Measurements from ENCODE around the gene SETBP1. TPM values are rescaled to one million over a fixed set of nuclear protein-coding genes. Genes with fewer than 3 reads are reported as not detected.

SETBP1 gene
- total and polyA plus RNA-seq, 2 of the 4 experiments (the other 2 are of a cell fraction): 0.19 to 0.36 TPM

DNA sequence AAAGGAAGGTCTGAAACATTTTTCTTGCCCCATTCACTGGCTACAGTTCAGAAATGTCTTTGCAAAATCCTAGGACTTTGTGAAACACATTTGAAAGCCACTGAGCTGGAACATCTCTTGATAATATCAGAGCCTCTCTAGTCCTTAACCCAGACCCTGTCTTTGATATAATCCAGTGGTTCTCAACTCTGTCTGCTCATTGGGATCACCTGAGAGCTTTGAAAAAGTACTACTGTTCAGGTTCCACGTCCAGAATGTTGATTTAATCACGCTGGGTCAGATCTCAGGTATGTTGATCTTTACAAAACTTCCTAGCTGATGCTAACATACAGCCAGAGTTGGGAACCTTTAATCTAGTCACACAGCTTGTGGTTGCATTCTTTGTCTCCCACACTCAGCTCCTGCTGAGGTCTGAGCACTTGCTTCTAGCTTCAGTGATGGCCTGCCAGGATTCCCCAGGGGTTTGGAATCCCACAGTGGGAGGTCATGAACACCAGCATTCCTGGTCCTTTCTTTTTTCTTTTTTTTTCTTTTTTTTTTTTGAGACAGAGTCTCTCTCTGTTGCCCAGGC is 262.7 kb downstream of the SETBP1 start:
- H3K23ac ChIP-seq (ENCODE audit: low read depth, low read length): no peak overlapping the region
- H3K56ac ChIP-seq (ENCODE audit: extremely low read depth, insufficient read depth, low read length): no peak overlapping the region
- no peak overlapping the region for H2AK5ac ChIP-seq (ENCODE audit: low read depth, low read length)
- no CpG with 5 or more reads among the region's 2 CpGs for whole genome bisulfite sequencing, 2 experiments (ENCODE audit: extremely low coverage in 2 of 2, insufficient read length in 1 of 2)
- CTCF ChIA-PET: no interaction called here
- dilution Hi-C loops (cut with HindIII; ENCODE audit: low sequenced_read_pairs, unreplicated experiment): no loop called here
- H3K14ac ChIP-seq (replicated peaks; ENCODE audit: low read depth, low read length): no peak overlapping the region
- intact Hi-C loops (cut with micrococcal nuclease): no loop called here
- H4K91ac ChIP-seq (ENCODE audit: insufficient read depth, low read depth, low read length): no peak overlapping the region
- H3K4me2 ChIP-seq (ENCODE audit: low read depth, low read length): no peak overlapping the region
- no peaks in the 10 kb centered on the region for H3K79me1 ChIP-seq (ENCODE audit: low read depth in 1 of 2, low read length in 2 of 2)
- in situ Hi-C loops (cut with MboI; ENCODE audit: low sequenced_read_pairs): no loop called here
- H3K4ac ChIP-seq (ENCODE audit: low read depth, low read length): no peak overlapping the region
- H3K4me3 ChIP-seq (ENCODE audit: insufficient read depth, low read depth, low read length): no peak overlapping the region
- H4K20me1 ChIP-seq (ENCODE audit: insufficient read depth, low read length): no peaks in the 10 kb centered on the region
- H3K9me1 ChIP-seq (ENCODE audit: insufficient read depth, low read length): no peaks in the 10 kb centered on the region
- H3K36me3 ChIP-seq (ENCODE audit: control insufficient read depth, insufficient read depth, low read length): no peaks in the 10 kb centered on the region
- H2AK9ac ChIP-seq (replicated peaks; ENCODE audit: low read depth, low read length, poor library complexity): no peak overlapping the region
- no peaks in the 10 kb centered on the region for H3K9me3 ChIP-seq (ENCODE audit: control insufficient read depth, insufficient read depth, low read length)
- no TSS peak for BruUV-seq (replicated peaks)
- no peak overlapping the region for H2BK15ac ChIP-seq (ENCODE audit: low read depth, low read length)
- no peak overlapping the region for H2AFZ ChIP-seq (replicated peaks; ENCODE audit: low read length, poor library complexity)
- H3K27ac ChIP-seq (ENCODE audit: insufficient read depth, low read length): no peak overlapping the region
- no peaks in the 10 kb centered on the region for H3K27me3 ChIP-seq (ENCODE audit: control insufficient read depth, insufficient read depth, low read length)
- ATAC-seq (ENCODE audit: low read depth) (no peak), DNase-seq (no peak)
- H4K8ac ChIP-seq (ENCODE audit: low read depth in 2 of 2, low read length in 2 of 2): no peak overlapping the region
- POLR2A ChIA-PET (ENCODE audit: unreplicated experiment): no interaction called here
- H4K5ac ChIP-seq (ENCODE audit: low read depth, low read length): no peak overlapping the region
- no peak overlapping the region for H2BK20ac ChIP-seq (ENCODE audit: low read depth, low read length)
- H3K9ac ChIP-seq (ENCODE audit: low read depth, low read length): no peak overlapping the region
- no peak overlapping the region for H2BK120ac ChIP-seq (ENCODE audit: low read depth, low read length)
- H3K18ac ChIP-seq (ENCODE audit: low read depth, low read length): no peak overlapping the region
- TF ChIP-seq, protein P1, sequence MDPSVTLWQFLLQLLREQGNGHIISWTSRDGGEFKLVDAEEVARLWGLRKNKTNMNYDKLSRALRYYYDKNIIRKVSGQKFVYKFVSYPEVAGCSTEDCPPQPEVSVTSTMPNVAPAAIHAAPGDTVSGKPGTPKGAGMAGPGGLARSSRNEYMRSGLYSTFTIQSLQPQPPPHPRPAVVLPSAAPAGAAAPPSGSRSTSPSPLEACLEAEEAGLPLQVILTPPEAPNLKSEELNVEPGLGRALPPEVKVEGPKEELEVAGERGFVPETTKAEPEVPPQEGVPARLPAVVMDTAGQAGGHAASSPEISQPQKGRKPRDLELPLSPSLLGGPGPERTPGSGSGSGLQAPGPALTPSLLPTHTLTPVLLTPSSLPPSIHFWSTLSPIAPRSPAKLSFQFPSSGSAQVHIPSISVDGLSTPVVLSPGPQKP (IDR thresholded peaks at IDR 0.05; ENCODE audit: borderline replicate concordance, low read depth, low read length): no peak
- TF ChIP-seq MAFK (IDR thresholded peaks at IDR 0.05; ENCODE audit: low read depth, low read length) (no peak), NFE2L2 (IDR thresholded peaks at IDR 0.05; ENCODE audit: low read depth, low read length) (no peak), FOS (IDR thresholded peaks at IDR 0.05; ENCODE audit: low read depth, low read length) (no peak), SMC3 (IDR thresholded peaks at IDR 0.05; ENCODE audit: low read depth, low read length) (no peak), RAD21 (IDR thresholded peaks at IDR 0.05; ENCODE audit: low read length) (no peak), MXI1 (IDR thresholded peaks at IDR 0.05; ENCODE audit: borderline replicate concordance, low read depth, low read length) (no peak), CEBPB (IDR thresholded peaks at IDR 0.05; ENCODE audit: low read depth, low read length) (no peak)
- TF ChIP-seq, protein P2, sequence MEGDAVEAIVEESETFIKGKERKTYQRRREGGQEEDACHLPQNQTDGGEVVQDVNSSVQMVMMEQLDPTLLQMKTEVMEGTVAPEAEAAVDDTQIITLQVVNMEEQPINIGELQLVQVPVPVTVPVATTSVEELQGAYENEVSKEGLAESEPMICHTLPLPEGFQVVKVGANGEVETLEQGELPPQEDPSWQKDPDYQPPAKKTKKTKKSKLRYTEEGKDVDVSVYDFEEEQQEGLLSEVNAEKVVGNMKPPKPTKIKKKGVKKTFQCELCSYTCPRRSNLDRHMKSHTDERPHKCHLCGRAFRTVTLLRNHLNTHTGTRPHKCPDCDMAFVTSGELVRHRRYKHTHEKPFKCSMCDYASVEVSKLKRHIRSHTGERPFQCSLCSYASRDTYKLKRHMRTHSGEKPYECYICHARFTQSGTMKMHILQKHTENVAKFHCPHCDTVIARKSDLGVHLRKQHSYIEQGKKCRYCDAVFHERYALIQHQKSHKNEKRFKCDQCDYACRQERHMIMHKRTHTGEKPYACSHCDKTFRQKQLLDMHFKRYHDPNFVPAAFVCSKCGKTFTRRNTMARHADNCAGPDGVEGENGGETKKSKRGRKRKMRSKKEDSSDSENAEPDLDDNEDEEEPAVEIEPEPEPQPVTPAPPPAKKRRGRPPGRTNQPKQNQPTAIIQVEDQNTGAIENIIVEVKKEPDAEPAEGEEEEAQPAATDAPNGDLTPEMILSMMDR (conservative IDR thresholded peaks at IDR 0.05; ENCODE audit: low read depth, low read length): no peak
- TF ChIP-seq, protein P3, sequence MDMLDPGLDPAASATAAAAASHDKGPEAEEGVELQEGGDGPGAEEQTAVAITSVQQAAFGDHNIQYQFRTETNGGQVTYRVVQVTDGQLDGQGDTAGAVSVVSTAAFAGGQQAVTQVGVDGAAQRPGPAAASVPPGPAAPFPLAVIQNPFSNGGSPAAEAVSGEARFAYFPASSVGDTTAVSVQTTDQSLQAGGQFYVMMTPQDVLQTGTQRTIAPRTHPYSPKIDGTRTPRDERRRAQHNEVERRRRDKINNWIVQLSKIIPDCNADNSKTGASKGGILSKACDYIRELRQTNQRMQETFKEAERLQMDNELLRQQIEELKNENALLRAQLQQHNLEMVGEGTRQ (IDR thresholded peaks at IDR 0.05; ENCODE audit: low read depth, low read length): no peak
- no peak overlapping the region for H2BK5ac ChIP-seq (ENCODE audit: low read depth, low read length, poor library complexity, severe bottlenecking)
- H3K4me1 ChIP-seq (ENCODE audit: control insufficient read depth, insufficient read depth, low read length): peaks cover 2% of the 10 kb centered on the region; the same call in 1 of the 2 replicates

Measured in IMR-90 (cell line).